Right atrium auricular region (tissue), 2 donors: ENCODE measurements around the gene MYBPC2. TPM values are rescaled to one million over a fixed set of nuclear protein-coding genes. Genes with fewer than 3 reads are reported as not detected.

Experiments
- DNase-seq: peaks from one replicate; pipeline ENCODE4 v3.0.0-alpha.2; 2019; ENCODE audit warnings: low spot score
- H3K27ac ChIP-seq, 2 donors: fragments of 200-600 bp; sonication (generic); 1 replicate in 1 of 2; 2 replicates in 1 of 2; pipeline ENCODE4 v1.5.1; 2016 to 2019
- H3K27me3 ChIP-seq, 2 donors: fragments of 200-600 bp; sonication (generic); one replicate each; pipeline versions ENCODE4 v1.5.1 to v1.6.0; 2017 to 2019
- H3K36me3 ChIP-seq: fragments of 200-600 bp; sonication (generic); one replicate; pipeline ENCODE4 v1.5.1; 2016
- H3K4me1 ChIP-seq, 2 donors: fragments of 200-600 bp; sonication (generic); one replicate each; pipeline versions ENCODE4 v1.5.1 to v1.6.0; 2017 to 2019
- H3K4me3 ChIP-seq, 2 donors: fragments of 200-600 bp; sonication (generic); 1 replicate in 1 of 2; 2 replicates in 1 of 2; pipeline ENCODE4 v1.5.1; 2017 to 2019; ENCODE audit warnings: mild to moderate bottlenecking in 1 of 2, moderate library complexity in 1 of 2
- H3K9me3 ChIP-seq, 2 donors: fragments of 200-600 bp; sonication (generic); one replicate each; pipeline ENCODE4 v1.5.1; 2019
- CTCF ChIP-seq, 2 donors: fragments of 200-600 bp; sonication (generic); IDR thresholded peaks; one replicate each; pipeline ENCODE4 v1.5.1; 2019; ENCODE audit warnings: antibody characterized with exemption in 2 of 2
- total RNA-seq, 2 donors: library from RNA; depleted of rRNA; stranded (reverse); fragments of >200 nt; gene quantifications; one replicate each; pipeline ENCODE4 v1.1.0, GENCODE V29; 2016

The MYBPC2 gene
- total RNA-seq, 2 donors from 2014 or later: not detected

- DNase-seq: no peak
- Histone ChIP-seq H3K4me3 (no peak overlapping the region), H3K4me1 (no peaks in the 10 kb centered on the region), H3K27ac (no peak overlapping the region), H3K36me3 (no peaks in the 10 kb centered on the region), H3K9me3 (no peaks in the 10 kb centered on the region), H3K27me3 (no peaks in the 10 kb centered on the region)
- TF ChIP-seq CTCF (IDR thresholded peaks at IDR 0.05): no peak
These were observed 15.1 kb downstream of the MYBPC2 start for GRCh38 chr19:50447750-50448149.

DNA sequence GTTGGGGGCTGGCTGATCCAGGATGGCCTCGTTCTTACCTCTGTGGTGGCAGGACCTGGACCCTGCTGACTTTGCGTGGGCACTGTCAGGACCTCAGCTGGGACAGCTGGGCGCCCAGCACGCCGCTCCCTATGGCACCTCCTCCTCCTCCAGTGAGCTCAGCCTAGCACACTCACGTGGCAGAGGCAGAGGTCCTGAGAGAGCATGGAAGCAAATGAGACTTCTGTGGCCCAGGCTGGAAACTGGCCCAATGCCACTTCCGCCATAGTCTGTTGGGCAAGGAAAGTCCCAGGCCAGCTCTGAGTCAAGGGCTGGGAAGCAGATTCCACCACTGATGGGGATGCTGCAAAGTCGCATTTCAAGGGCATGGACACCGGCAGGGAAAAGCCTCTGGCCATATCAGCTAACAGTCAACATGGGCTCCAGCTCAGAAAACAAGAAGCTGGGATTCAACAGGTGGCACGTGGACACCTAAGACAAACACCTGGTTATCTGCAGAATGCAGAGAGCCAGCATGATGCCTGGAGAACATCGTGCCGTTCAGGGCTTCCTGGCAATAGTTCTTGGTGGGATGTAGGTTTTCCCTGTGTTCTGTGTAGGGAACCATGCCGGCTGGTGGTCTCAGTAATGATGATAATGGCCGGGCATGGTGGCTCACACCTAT, 16.7 kb downstream of the MYBPC2 start:
- TF ChIP-seq CTCF (IDR thresholded peaks at IDR 0.05): no peak
- no peak for DNase-seq
- Histone ChIP-seq H3K9me3 (no peaks in the 10 kb centered on the region), H3K36me3 (no peaks in the 10 kb centered on the region), H3K4me1 (no peaks in the 10 kb centered on the region), H3K27me3 (no peaks in the 10 kb centered on the region), H3K27ac (no peak overlapping the region), H3K4me3 (no peak overlapping the region)

DNA sequence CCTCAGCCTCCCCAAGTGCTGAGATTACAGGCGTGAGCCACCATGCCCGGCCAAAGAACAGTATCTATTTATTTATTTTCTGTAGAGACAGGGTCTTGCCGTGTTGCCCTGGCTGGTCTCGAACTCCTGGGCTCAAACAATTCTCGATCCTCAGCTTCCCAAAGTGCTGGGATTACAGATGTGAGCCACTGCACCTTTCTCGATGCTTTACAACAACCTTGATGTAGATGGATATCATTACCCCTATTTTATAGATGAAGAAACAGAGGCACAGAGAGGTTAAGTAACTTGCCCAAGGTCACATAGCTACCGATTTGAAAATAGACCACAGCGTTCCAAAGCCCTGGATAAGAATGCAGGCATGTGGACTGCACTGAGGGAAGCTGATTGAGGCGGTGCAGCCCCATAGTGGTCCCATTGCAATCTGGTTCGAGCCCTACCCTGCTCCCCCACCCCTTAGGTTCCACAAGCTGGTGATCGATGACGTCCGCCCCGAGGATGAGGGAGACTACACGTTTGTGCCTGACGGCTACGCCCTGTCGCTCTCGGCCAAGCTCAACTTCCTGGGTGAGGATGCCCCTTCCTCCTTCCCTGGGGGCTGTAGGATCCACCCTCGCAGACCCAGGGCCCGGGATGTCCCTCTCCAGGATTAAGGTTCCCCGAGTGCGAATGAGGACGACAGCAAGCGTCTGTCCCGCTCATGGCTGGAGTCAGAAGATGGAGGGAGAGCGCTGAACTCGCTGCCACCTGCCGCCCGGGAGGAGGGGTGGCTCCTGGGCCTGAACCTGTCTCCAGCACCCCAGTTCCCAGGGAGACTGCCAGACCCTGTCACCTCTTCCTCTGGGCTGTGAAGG, 17.9 kb downstream of the MYBPC2 start:
- Histone ChIP-seq H3K36me3 (no peaks in the 10 kb centered on the region), H3K4me1 (no peaks in the 10 kb centered on the region), H3K27ac (no peak overlapping the region), H3K4me3 (no peak overlapping the region), H3K27me3 (no peaks in the 10 kb centered on the region), H3K9me3 (no peaks in the 10 kb centered on the region)
- TF ChIP-seq CTCF (IDR thresholded peaks at IDR 0.05): no peak
- no peak for DNase-seq

GRCh38 chr19:50451223-50451534, 18.5 kb downstream of the MYBPC2 start:
- Histone ChIP-seq H3K27ac (no peak overlapping the region), H3K36me3 (no peaks in the 10 kb centered on the region), H3K9me3 (no peaks in the 10 kb centered on the region), H3K4me1 (no peaks in the 10 kb centered on the region), H3K27me3 (no peaks in the 10 kb centered on the region), H3K4me3 (no peak overlapping the region)
- TF ChIP-seq CTCF (IDR thresholded peaks at IDR 0.05): no peak
- no peak for DNase-seq

DNA sequence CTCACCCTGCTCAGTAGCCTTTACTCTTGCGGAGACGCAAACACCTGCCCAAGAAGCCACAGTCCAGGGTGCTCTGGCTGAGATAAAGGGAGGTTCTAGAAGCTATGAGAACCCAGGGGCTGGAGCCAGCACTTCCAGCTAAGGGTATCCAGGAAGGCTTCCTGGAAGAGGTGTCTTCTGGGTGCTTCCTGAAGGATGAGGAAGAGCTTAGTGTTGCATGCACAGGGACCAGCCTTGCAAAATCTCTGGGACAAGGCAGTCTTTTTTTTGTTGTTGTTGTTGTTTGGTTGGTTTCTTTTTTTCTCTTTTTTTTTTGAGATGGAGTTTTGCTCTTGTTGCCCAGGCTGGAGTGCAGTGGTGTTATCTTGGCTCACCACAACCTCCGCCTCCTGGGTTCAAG, 20.6 kb downstream of the MYBPC2 start:
- Histone ChIP-seq H3K4me3 (no peak overlapping the region), H3K36me3 (no peaks in the 10 kb centered on the region), H3K27ac (no peak overlapping the region), H3K9me3 (no peaks in the 10 kb centered on the region), H3K4me1 (no peaks in the 10 kb centered on the region), H3K27me3 (no peaks in the 10 kb centered on the region)
- no peak for TF ChIP-seq CTCF (IDR thresholded peaks at IDR 0.05)
- no peak for DNase-seq
